AG04449 (cell line): ENCODE data around the gene RCHY1.
A peak's percentile ranks its signal among the peaks of the same experiment; 100 is the strongest.

Source experiments
- CTCF ChIA-PET: fragments of 350-600 bp; formaldehyde crosslinking; extraction: SDS; loops from one replicate; lab custom pipeline; 2021; ENCODE audit warnings: antibody characterized with exemption; lab: Yijun Ruan, JAX
- POLR2A ChIA-PET: fragments of 400-600, 350-600 bp; formaldehyde crosslinking; extraction: SDS; loops from one replicate; lab custom pipeline; 2020; ENCODE audit warnings: antibody characterized with exemption, inconsistent platforms; lab: Yijun Ruan, JAX
- DNase-seq: peaks from one replicate; pipeline ENCODE4 v3.0.0-alpha.2; 2010; ENCODE audit warnings: low read depth, low spot score
- H3K4me3 ChIP-seq: 2 replicates; pipeline ENCODE4 v1.5.1; 2011; ENCODE audit warnings: low read depth, mild to moderate bottlenecking, control low read depth, low read length
- TF ChIP-seq, protein P1 (sequence below): IDR thresholded peaks from one replicate; pipeline ENCODE4 v1.5.1; 2011; ENCODE audit warnings: mild to moderate bottlenecking, moderate library complexity, low read length, control low read depth, inconsistent platforms; ENCODE audit not compliant: insufficient read depth; ENCODE audit errors: missing control alignments

The RCHY1 gene

DNA sequence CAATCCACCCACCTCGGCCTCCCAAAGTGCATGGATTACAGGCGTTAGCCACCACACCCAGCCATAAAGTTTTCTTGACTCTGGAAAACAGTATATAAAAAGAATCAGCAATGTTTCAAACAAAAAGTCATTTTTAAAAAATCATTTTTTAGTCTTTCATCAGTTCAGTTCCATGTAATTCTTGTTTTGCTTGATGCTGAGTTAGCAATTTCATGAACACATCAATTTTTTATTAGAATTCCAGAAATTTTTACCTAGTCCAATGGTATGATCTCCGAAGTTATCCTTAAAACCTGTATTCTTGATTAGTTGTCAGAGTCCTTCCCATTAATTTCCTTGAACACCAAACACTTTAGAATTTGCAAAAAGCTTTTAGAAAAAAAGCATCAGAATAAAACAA is 56.8 kb downstream of the RCHY1 start:
- POLR2A ChIA-PET: no interaction called here
- CTCF ChIA-PET: no interaction called here
- TF ChIP-seq, protein P1, sequence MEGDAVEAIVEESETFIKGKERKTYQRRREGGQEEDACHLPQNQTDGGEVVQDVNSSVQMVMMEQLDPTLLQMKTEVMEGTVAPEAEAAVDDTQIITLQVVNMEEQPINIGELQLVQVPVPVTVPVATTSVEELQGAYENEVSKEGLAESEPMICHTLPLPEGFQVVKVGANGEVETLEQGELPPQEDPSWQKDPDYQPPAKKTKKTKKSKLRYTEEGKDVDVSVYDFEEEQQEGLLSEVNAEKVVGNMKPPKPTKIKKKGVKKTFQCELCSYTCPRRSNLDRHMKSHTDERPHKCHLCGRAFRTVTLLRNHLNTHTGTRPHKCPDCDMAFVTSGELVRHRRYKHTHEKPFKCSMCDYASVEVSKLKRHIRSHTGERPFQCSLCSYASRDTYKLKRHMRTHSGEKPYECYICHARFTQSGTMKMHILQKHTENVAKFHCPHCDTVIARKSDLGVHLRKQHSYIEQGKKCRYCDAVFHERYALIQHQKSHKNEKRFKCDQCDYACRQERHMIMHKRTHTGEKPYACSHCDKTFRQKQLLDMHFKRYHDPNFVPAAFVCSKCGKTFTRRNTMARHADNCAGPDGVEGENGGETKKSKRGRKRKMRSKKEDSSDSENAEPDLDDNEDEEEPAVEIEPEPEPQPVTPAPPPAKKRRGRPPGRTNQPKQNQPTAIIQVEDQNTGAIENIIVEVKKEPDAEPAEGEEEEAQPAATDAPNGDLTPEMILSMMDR: no peak

DNA sequence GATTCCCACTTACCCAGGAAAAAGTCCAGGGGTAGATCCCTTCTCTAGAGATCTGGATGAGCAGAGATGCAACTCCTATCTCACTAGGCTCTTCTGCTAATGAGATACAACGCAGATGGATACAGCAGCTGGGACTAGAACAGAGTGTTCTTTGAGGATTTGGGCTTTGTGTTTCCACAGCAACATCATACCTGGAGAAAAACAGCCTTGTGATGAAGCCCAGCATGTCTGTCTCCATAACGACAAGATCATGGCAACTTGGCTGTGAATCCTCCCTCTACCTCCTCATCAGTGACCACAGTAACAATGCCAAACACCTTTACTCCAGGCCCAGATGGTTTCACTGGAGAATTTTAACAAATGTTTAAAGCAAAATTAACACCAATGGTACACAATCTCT is 80.1 kb downstream of the RCHY1 start:
- TF ChIP-seq, protein P1: no peak
- no peak for DNase-seq
- no peak overlapping the region for H3K4me3 ChIP-seq
- ChIA-PET CTCF (no interaction called here), POLR2A (no interaction called here)

More for the DNA sequence above, 56.8 kb downstream of the RCHY1 start:
- no peak overlapping the region for H3K4me3 ChIP-seq
- no peak for DNase-seq

DNA sequence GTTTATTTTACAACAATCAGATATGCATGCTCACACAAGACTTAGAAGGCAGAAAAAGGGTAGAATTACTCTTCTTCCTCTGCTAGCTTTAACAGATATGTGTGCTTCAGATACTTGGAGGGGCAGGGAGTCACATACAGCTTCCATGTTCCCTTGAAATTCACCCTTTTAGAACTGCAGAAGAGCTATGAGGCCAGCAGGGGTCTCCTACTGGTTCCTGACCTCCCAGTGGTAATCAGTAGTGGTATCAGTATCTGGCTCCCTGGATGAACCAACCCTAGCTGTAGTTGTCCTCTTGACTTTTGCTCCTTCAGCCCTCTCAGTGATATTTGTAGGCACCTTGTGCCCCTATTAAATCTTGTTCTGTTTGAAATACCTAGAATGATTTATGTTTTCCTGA is 81.5 kb downstream of the RCHY1 start:
- ChIA-PET CTCF (interaction anchor here (1.0 to 1.2 kb wide), 2 partner anchors 20 to 415 kb away, joined by 3 to 4 read pairs; no protein-coding TSS in a partner anchor), POLR2A (no interaction called here)
- H3K4me3 ChIP-seq: no peak overlapping the region
- TF ChIP-seq, protein P1: peak; percentile 36
- DNase-seq: no peak

DNA sequence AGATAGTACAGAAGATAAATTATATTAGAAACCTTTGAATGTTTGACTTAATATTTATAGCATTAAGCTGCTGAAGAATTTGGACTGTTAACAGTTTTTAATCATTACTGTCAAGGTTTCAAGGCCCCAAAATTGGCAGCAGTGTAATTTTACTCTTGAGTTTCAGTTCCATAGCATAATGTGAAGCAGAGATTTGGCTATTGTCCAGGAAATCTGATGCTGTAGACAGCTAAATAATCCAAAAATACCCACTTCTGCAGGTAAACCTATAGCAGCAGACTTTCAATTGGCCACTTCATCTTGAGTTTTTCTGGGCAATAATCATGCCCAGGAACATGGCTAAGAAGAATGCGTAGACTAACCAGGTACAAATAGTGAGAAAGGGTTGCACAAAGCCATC is 85.0 kb downstream of the RCHY1 start:
- ChIA-PET POLR2A (no interaction called here), CTCF (no interaction called here)
- no peak overlapping the region for H3K4me3 ChIP-seq
- TF ChIP-seq, protein P1: no peak
- no peak for DNase-seq
